ENCODE measurements around the gene ANKRD34A.

DNA sequence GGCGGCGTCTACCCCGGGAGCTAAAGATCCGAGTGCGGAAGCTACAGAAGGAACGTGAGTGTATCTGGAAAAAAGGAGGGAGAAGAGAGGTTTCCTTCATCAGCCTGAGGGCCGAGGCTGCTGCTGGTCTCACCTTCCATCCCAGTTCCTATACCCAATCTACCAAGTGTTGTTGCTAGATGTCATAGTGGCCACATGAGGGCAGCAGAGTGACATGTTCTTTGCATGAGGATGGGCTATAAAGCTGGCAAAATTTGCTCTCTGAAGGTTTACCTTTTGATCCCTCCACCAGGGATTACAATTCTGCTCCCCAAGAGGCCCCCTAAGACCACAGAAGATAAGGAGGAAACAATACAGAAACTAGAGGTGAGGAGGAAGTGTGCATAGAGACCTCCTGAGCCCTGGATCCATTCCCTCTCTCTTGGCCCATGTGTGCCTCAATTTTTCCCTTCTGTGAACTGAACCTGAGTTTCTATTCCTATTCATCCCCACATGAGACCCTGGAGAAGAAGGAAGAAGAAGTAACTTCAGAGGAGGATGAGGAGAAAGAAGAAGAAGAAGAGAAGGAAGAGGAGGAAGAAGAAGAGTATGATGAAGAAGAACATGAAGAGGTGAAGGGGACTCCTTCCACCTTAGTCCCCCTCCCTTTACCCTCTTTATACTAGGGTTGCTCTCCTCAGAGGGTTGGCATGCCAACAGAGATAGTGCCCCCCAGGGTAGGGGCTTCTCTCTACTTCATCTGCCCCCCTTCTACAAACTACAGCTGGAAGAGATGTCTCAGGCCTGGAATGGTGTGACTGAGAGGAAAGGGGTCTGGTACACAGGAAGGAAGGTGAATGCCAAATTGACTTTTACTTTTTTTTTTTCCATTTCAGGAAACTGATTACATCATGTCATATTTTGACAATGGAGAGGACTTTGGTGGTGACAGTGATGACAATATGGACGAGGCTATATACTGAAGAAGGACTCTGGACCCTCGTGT, 13.4 kb upstream of the ANKRD34A start:
- TF ChIP-seq GTF2I (CRISPR knock-in tag; conservative IDR thresholded peaks at IDR 0.05), result no peak
- TF ChIP-seq, protein P1, sequence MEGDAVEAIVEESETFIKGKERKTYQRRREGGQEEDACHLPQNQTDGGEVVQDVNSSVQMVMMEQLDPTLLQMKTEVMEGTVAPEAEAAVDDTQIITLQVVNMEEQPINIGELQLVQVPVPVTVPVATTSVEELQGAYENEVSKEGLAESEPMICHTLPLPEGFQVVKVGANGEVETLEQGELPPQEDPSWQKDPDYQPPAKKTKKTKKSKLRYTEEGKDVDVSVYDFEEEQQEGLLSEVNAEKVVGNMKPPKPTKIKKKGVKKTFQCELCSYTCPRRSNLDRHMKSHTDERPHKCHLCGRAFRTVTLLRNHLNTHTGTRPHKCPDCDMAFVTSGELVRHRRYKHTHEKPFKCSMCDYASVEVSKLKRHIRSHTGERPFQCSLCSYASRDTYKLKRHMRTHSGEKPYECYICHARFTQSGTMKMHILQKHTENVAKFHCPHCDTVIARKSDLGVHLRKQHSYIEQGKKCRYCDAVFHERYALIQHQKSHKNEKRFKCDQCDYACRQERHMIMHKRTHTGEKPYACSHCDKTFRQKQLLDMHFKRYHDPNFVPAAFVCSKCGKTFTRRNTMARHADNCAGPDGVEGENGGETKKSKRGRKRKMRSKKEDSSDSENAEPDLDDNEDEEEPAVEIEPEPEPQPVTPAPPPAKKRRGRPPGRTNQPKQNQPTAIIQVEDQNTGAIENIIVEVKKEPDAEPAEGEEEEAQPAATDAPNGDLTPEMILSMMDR (IDR thresholded peaks at IDR 0.05), result peak; percentile 64
- TF ChIP-seq JUN (CRISPR knock-in tag; IDR thresholded peaks at IDR 0.05), result no peak
- no peak for TF ChIP-seq KAT7 (CRISPR knock-in tag; IDR thresholded peaks at IDR 0.05; ENCODE audit: borderline replicate concordance)
- TF ChIP-seq ESRRA (CRISPR knock-in tag; IDR thresholded peaks at IDR 0.05; ENCODE audit: borderline replicate concordance), result no peak
- no peak for TF ChIP-seq HMGA2 (CRISPR knock-in tag; IDR thresholded peaks at IDR 0.05)
- TF ChIP-seq SMAD3 (CRISPR knock-in tag; IDR thresholded peaks at IDR 0.05; ENCODE audit: borderline replicate concordance), result no peak
